CD4-positive, alpha-beta T cell treated with Interleukin-21 for 1 hour (primary cell): ENCODE measurements around the gene ZNF280C.

ENCODE experiments used
- DNase-seq: peaks from one replicate; pipeline ENCODE4 v3.0.0-alpha.2; 2020

The ZNF280C gene

GRCh38 chrX:130176354-130176776 lies 92.3 kb downstream of the ZNF280C start:
- no peak for DNase-seq

GRCh38 chrX:130174937-130175336 lies 93.8 kb downstream of the ZNF280C start:
- DNase-seq = no peak

GRCh38 chrX:130174045-130174704 lies 94.5 kb downstream of the ZNF280C start:
- no peak for DNase-seq

- no peak for DNase-seq
Observed at GRCh38 chrX:130173190-130173895, 95.4 kb downstream of the ZNF280C start.

GRCh38 chrX:130172127-130172845 lies 96.4 kb downstream of the ZNF280C start:
- no peak for DNase-seq

GRCh38 chrX:130171446-130172126 lies 97.1 kb downstream of the ZNF280C start, which contains the start of gene RAB33A:
RAB33A (plus strand) TSS chrX:130171962; CDS start chrX:130172063, 101 bp downstream.
- DNase-seq = peak; percentile 53

GRCh38 chrX:130170752-130171445 lies 97.8 kb downstream of the ZNF280C start:
- peak; percentile 73 for DNase-seq

GRCh38 chrX:130167040-130167439 lies 101.7 kb downstream of the ZNF280C start:
- DNase-seq = no peak

- DNase-seq = no peak
Observed at GRCh38 chrX:130166503-130166777, 102.3 kb downstream of the ZNF280C start.

- peak; percentile 92 for DNase-seq
Observed at GRCh38 chrX:130165703-130166502, 102.8 kb downstream of the ZNF280C start, which contains the start of gene AIFM1. AIFM1 (minus strand) TSS chrX:130165841; CDS start chrX:130165656, 185 bp downstream.

- DNase-seq = no peak
Observed at GRCh38 chrX:130165181-130165702, 103.5 kb downstream of the ZNF280C start.

- no peak for DNase-seq
Observed at GRCh38 chrX:130163398-130163797, 105.3 kb downstream of the ZNF280C start.

GRCh38 chrX:130162094-130162735 lies 106.5 kb downstream of the ZNF280C start:
- no peak for DNase-seq

- no peak for DNase-seq
Observed at GRCh38 chrX:130159776-130160175, 108.9 kb downstream of the ZNF280C start.

- DNase-seq = no peak
Observed at GRCh38 chrX:130158311-130158710, 110.4 kb downstream of the ZNF280C start.

- no peak for DNase-seq
Observed at GRCh38 chrX:130155564-130155963, 113.1 kb downstream of the ZNF280C start.
